PC-9 (cell line): ENCODE results near the gene CALN1.

Experiments
- CTCF ChIP-seq: fragments of 200-600 bp; sonication (generic); conservative IDR thresholded peaks from 2 replicates; pipeline ENCODE4 v1.6.1; 2017; ENCODE audit warnings: mixed run types, antibody characterized with exemption, mild to moderate bottlenecking, moderate library complexity
- EZH2 ChIP-seq: fragments of 200-600 bp; sonication (generic); IDR thresholded peaks from 2 replicates; pipeline ENCODE4 v1.8.0; 2017; ENCODE audit warnings: antibody characterized with exemption, low read depth

GRCh38 chr7:71961283-71961682 lies 450.9 kb downstream of the CALN1 start:
- TF ChIP-seq CTCF (no peak), EZH2 (no peak)
